Stimulated activated naive CD8-positive, alpha-beta T cell treated with anti-CD3 and anti-CD28 coated beads, Interleukin-15, Interleukin-2, amounts not matched to agents 100 U/mL and 50 U/mL, for 24 hours (primary cell): ENCODE results near the gene SNAP47.

Experiments
- ATAC-seq: fragments of 150-1000 bp; cut with Tn5 transposase; one replicate; pipeline ENCODE4 v1.10.0; 2021
- DNase-seq: peaks from one replicate; pipeline ENCODE4 v3.0.0; 2021

Gene SNAP47

GRCh38 chr1:227731696-227732585 is 3.3 kb upstream of the SNAP47 start:
- ATAC-seq (no peak), DNase-seq (no peak)

- ATAC-seq (no peak), DNase-seq (no peak)
Observed at GRCh38 chr1:227732586-227733308, 2.5 kb upstream of the SNAP47 start.

- DNase-seq, result no peak
- no peak for ATAC-seq
Observed at GRCh38 chr1:227733309-227733705, 1.9 kb upstream of the SNAP47 start.

GRCh38 chr1:227733751-227734545 is 1.3 kb upstream of the SNAP47 start:
- ATAC-seq (no peak), DNase-seq (no peak)

GRCh38 chr1:227734546-227734855 is 734 bp upstream of the SNAP47 start:
- DNase-seq (no peak), ATAC-seq (no peak)

- peak; percentile 20 for DNase-seq
- no peak for ATAC-seq
Observed at GRCh38 chr1:227735539-227736285, 477 bp downstream of the SNAP47 start.

GRCh38 chr1:227736814-227737432 is 1.7 kb downstream of the SNAP47 start:
- DNase-seq, result no peak
- no peak for ATAC-seq

- DNase-seq (no peak), ATAC-seq (no peak)
Observed at GRCh38 chr1:227738820-227739219, 3.6 kb downstream of the SNAP47 start.

GRCh38 chr1:227739636-227740035 is 4.4 kb downstream of the SNAP47 start:
- no peak for ATAC-seq
- no peak for DNase-seq

GRCh38 chr1:227740401-227740960 is 5.2 kb downstream of the SNAP47 start:
- no peak for ATAC-seq

GRCh38 chr1:227741166-227741870 is 6.1 kb downstream of the SNAP47 start:
- DNase-seq (no peak), ATAC-seq (no peak)

More at GRCh38 chr1:227740401-227740960, 5.2 kb downstream of the SNAP47 start:
- DNase-seq, result no peak

GRCh38 chr1:227742738-227743715 is 7.8 kb downstream of the SNAP47 start:
- no peak for DNase-seq
- no peak for ATAC-seq

- no peak for DNase-seq
Observed at GRCh38 chr1:227744668-227745067, 9.4 kb downstream of the SNAP47 start.

GRCh38 chr1:227745568-227746265 is 10.5 kb downstream of the SNAP47 start:
- no peak for ATAC-seq

More at GRCh38 chr1:227744668-227745067, 9.4 kb downstream of the SNAP47 start:
- ATAC-seq, result no peak

GRCh38 chr1:227746676-227747075 is 11.4 kb downstream of the SNAP47 start:
- no peak for ATAC-seq
- DNase-seq, result no peak

More at GRCh38 chr1:227745568-227746265, 10.5 kb downstream of the SNAP47 start:
- DNase-seq, result no peak

- ATAC-seq (no peak), DNase-seq (no peak)
Observed at GRCh38 chr1:227747382-227747781, 12.1 kb downstream of the SNAP47 start.

- DNase-seq, result no peak
- ATAC-seq, result no peak
Observed at GRCh38 chr1:227747948-227748495, 12.8 kb downstream of the SNAP47 start.

GRCh38 chr1:227748496-227749182 is 13.4 kb downstream of the SNAP47 start:
- DNase-seq, result no peak
- ATAC-seq, result peak; percentile 54
